Stimulated activated CD4-positive, alpha-beta T cell treated with anti-CD3 and anti-CD28 coated beads, Interleukin-2, amount 100 ng/mL, for 24 hours (primary cell): ENCODE results near the gene ITGB4.

Experiments
- DNase-seq, 2 donors: peaks; one replicate each; pipeline ENCODE4 v3.0.0-alpha.2; 2020

The ITGB4 gene

DNA sequence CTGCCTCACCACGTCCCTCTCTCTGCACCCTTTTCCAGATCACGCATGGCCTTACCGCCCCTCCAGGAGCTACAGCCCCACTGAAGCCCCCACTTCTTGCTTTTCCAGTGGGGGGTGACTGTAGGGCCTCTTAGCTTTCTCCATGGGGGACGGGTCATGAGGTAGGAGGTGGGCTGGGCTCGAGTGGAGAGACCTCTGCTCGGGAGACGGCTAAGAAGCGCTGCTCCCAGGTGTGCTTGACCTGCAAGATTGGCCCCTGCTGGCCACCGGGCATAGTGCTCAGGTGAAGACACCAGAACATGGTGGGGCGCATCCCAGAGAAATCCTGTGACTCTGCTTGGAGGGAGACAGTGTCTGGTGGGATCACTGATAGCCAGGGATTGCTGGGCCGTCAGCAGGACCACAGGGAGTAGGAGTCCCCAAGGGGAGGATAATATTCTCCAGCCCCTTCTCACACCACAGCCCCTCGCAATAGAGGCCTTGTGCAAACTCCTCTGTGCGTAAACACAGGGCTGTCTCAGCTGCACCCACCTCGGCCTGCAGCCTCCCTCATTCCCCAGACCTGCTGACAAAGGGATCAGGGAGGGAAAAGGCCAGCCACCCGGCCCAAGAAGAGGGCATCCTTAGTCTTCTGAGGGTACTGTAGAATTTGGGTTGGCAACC, 52.7 kb downstream of the ITGB4 start:
- no peak for DNase-seq

DNA sequence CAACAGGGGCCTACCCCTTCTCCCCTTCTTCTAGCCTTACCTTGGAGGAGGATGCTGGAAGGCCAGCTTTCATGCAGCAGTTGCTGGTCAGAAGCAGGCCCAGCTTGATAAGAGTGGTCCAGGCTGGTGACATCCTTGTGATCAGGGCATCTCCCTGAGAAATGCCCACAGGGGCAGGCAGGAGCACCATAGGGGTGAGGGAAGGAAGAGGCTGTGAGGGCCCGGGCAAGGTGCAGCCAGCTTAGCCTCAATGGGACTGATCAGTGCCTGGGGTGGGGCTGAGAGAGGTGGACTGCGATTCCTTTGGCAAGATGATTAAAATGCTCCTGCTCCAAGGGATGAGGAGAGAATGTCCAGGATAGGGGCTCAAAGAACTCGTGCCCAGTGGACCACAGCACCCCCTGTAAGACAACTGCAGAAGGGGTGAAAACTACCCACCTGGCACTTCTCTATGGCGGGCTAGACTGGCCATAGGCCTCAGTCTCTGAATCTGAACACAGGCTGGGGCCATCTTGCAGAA, 53.3 kb downstream of the ITGB4 start:
- no peak for DNase-seq

DNA sequence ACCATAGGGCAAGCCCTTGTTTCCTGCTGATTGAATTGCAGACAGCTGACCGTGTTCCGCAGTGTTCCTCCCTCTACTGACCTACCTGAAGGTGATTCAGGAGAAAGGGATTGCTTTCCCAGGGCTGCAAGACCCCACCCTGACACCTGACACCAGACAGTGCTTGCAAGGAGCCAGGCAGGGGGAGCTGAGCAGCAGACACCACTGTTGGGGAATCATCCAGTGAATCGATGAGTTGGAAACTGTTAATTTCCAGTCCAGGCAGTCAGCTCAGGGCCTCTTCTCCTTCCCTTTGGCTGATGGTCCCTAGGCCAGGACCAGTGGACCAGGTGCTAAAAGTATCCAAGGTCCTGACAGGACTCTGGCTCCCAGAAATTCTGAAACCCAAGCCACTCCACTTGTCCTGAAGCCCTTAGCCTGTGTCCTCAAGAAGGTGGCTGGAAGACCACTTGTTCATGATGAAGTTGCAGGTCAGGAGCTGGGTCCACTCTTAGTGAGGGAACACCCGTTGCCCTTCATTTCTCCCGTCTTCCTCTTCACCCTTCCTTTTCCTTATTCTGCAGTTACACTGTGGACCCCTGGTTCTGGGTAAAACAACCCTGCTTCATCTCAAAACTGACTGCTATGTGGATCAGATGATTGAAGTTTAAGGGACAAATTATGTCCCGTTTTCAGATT, 53.9 kb downstream of the ITGB4 start:
- DNase-seq = no peak

DNA sequence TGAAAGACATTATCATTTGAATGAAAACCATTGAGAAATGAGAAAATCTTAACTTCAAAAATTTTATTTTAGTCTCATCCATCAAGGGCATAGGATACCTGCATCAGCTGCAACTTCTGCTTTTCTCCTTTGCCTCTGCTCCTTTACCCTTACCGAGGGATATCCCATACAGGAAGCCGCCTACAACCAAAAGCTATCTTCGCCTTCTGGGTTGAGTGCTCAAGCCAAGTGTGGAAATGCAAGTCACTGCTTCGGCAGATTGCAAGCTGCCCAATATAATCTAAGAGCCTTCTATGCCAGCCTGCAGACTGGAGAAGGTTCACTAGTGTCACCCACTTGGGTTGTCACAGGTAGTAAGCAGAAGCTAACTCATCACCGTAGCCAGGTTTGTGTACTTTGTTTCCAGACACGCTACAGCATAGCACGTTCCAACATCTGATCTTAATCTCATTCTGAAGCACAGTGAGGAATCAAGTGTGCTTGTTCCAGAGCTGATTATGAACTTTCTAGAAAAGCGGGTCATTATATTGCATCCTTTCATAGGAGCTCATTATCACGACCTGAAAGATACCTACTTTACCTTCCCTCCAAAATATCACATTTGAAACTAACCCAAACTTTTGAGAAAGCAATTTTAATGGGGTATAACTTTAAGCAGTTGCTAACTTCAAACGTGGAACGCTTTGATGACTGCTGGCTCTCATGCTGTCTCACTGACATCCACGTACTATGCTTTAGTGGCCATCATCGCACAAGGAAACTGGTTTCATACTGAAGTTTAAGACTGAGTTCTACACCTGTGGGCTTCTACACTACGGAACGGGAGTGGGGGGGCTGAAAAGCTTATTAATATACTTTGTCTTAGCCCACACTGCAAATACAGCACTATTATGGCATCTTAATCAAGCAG, 55.4 kb downstream of the ITGB4 start:
- DNase-seq = no peak

DNA sequence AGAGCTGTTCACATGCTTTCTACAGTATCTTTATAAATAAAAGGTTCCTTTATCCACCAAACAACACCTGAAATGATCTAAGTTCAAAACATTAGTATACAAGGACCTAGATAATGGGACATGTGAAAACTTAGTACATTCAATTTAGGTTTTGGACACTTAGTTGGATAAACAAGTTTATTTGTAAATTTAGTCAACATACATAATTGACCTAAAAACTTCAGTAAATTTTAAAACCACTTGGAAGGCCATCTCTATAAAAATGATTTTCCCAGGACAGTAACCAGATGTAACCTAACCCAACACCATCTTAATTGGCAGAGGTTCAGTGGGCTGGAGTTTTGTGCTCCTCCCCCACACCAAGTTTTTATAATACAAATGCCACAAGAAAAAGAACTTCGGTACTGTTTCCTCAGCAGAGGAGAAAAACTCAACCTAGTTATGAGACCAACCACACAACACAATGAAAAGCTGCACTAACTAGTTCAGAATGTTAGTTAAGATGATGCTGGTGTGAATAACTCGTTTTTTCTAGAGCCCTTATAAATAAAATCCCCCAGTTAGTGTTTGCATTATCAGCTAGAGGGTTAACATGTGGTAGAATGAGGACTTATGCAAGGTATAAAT, 56.1 kb downstream of the ITGB4 start:
- DNase-seq = no peak

DNA sequence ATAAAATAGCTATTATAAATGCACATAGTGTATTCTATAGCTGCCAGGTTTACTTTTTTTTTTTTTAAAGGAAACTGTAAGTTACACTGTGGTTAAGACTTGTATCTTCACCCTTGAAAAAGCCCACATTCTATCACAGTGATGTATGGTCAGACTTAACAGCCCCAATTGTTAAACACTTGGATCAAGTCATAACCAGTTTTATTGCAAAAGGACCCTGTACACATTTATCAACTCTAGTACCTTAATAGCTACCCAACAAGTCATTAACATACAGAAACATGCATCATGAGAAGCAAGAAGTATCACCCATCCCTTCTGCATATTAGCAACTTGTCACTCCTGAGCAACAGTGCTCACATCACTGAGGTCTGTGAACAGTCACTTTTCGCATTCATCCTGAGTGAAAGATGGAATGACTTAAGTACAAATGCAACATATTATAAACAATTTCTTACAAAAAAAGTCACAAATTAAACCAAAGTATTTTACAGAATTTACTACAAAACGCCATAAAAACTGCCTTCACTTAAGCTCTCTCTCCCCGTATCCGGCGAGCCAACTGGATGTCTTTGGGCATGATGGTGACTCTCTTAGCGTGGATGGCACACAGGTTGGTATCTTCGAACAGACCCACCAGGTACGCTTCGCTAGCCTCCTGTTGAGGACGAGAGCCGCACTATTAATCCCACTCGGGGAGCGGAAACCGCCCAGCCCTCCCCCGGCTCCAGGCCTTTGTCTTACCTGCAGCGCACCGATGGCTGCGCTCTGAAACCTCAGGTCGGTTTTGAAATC, 57.0 kb downstream of the ITGB4 start:
- DNase-seq = peak in 1 of 2 donors; percentile 43

DNA sequence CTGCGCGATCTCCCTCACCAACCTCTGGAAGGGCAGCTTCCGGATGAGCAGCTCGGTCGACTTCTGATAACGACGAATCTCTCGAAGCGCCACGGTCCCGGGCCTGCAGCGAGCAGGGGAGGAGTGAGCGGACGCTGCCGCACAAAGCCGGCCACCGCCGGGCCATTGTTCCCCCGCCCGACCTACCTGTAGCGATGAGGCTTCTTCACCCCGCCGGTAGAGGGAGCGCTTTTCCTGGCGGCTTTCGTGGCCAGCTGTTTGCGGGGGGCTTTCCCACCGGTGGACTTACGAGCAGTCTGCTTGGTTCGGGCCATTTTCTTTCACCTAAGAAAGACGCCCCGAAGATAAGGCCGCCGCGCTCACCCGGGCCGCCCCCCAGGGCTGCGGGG, 57.6 kb downstream of the ITGB4 start:
- DNase-seq = peak; percentile 76 to 78

DNA sequence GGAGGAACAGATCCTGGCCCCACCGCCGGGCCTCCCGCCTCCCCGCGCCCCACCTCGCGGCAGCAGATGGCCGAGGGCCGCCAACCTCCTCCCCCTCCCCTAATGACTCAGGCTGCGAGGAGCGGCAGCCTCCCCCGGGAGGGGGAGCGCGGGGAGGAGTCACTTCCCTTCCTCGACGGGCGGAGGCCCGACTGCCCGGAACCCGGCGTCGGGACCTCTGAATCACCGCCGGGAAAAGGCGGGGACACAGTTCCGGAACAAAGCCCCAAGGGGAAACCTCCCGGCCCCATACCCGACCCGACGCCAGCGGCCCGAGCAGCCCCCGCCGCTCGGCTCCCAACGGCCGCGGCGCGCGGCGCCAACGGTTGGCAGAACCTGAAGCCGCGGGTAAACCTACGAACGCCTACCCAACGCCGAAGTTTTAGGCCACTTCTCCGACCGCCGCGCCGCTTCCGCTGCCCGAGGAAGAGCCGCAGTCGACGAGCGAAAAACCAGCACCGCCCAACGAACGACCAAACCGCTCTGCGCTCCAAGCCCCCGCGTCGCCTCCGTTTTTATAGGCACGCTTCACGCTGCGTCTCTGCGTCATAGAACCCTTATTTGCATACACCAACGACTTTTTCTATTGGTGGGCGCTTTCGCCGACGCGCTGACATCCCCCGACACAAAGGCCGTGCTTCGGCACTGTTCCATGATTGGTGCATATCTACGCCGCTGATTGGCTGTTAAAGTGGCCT, 58.2 kb downstream of the ITGB4 start:
- peak; percentile 91 to 92 for DNase-seq

DNA sequence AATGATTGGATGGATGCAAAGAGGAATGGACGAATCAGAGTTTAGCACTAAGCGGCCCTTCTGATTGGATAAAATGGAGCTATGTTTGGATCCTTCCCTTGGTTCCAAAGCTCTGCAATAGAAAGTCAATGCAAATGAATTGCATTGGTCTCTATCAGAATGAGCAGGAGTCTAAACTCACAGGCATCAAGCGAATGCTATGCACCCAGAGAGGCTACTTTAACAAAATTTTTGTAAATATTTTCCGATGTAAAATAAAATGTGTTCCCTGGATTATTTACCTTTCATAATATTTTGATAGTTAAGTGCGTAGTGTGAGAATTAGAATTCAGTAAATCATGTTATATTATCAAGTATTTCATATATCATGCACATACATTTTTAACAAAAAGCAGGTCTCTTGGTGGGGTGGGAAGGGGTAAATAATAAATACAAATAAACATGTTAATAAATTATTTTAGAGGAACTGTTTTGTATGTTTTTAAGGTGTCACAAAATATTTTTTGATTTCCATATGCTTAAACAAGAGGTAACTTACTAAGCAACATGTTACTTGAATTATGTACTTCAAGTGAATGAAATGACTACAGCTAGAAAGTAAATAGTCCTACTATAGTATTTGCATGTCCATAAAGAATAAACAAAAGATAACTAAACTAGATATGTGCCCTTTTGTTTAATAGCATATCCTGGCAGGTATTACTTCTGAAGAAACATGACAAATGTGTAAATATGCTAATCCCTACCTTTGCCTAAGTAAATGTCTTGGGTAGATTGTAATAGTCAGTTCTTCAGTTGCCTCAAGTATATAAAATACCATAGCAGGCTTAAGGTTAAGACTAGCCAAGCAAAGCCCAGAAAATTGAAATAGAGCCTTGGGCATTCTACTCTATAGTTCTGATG, 59.0 kb downstream of the ITGB4 start:
- DNase-seq = no peak

DNA sequence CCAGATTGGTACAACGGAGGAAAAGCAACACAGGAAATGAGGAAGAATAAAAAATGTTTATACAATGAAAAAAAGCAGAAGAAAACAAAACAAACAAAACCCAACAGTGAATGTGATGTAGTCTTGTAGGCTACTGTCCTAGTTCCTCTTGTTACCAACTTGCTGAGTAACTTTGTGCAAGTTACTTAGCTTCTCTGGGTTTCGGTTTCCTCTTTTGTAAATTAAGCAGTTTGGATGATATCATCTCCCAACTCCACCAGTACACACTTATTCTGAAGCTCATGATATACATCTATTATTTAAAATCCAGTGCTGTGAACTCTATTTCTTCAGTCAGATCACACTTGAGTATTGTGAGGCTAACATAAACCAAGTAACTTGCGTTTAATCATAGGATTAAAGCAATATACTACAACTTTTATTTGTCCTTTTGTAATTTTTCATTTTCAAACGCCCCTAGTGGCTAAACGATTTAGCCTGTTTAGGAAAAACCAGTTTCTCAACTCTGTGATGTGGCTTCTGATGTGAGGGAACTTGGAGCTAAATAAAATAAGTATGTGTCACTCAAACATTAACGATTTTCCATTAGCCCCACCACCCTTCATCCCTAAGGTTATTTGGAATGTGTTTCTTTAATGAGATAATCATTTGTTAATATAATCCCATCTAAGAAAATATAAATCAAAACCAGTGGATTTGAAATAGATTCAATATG, 62.0 kb downstream of the ITGB4 start:
- DNase-seq = no peak

DNA sequence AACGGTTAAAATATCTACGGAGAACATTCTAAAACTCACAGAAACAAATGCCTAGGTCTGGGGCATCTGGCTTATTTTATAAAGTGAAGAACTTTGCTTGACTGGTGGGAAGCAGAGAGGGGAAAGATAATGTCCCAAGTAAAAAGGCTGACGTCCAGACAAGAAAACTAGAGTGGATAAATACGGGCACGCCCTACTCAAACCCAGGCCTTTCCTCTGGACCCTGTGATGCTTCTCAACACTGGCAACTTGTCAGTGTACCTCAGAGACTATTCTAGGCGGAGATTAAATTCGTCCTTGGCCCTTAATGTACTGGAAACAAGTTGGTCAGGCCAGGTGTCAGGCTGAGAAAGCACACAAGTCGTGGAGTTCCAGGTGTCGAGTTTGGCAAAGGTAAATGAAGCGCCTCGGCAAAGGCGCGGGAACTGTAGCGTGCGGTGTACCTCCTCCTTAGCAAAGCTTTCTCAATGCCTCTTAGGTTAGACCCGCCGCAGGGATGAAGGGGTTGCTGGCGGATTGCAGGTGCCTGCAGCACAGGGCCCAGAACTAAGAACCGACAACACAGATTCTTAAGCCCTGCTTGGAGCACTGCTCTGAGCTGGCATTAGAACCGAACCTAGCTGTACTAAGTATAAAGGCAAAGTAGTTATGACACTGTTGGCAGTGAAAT, 62.7 kb downstream of the ITGB4 start:
- DNase-seq = peak in 1 of 2 donors; percentile 42

DNA sequence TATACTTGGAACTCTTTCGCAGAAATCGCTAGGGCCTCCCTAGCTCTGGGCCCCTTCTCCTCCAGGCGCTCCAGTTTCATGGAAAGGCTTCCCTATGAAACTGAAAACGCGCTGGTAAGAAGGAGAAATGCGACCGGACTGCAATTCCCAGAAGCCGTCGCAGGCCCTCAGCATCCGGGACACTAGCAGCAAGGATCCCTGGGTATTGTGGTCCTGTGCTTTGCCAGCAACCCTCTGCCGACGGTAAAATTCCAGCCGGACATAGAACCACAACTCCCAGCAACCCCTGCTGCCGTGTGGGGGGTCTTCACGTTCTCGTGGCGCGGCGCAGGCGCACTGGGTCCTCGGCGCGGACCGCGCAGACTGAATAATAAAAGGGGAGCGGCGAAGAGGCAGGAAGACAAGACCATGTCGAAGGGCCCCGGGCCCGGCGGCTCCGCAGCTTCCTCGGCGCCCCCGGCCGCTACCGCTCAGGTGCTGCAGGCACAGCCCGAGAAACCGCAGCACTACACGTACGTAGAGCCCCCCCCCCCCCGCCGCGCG, 63.3 kb downstream of the ITGB4 start, which contains the start of gene UNK:
UNK (plus strand) TSS at position 334 of the 543 bp plus-strand sequence; CDS start at position 409, 75 bp downstream.
- DNase-seq = peak; percentile 90 to 95

DNA sequence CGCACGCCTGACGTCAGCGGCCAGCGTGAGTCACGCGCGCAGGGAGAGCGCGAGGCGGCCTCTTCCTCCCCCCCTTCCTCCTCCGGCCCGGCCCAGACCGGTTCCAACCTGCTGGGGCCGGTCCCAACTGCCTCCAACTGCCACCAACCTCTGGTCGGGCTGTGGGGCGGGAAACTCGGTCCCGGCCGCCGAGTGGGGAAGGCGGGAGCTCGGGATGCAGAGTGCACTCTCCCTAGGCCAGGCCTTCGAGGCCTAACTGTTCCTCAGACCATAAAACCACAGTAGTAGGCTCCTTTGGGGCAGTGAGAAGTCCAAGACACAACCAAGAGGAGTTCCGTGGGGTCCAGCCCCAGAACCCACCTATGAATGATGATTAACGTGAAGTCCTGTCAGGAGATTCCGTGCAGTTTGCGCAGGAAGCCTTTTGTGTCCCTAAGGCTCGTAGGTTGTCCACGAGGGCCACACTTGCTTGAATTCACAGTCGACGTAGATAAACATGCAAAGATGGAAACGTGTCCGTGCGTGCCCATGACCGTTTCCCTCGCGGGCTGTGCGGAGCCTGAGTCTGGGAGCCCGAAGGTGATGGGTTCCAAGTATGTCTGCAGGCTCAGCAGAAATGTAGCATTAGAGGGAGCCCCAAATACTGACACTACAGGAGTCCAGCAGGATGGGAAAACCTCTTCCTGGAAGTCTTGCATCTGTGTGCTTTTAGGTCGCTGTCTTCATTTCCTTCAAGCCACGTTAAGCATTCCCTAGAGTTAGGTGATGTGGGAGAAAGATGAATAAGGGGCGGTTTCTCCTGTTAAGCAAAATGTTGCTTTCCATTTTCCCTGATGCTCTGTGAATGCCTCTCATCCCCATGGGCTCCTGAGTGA, 64.0 kb downstream of the ITGB4 start:
- peak; percentile 87 to 90 for DNase-seq

DNA sequence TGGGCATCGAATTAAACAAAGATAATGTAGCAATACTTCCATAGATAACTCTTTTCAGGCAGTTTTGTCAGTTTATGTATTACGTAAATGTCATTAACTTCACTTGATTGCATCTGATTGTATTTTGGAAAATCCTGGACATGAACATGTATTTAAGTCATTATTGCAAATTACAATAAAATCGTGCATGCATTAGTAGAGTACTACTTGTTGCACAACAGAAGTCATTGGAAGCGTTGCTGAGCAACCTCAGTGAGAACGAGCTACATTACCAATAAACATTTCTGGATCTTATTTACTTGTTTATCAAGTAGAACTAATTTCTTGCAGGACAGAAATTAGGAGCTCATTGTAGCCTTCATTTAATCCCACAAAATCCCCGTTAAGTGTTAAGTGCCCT, 70.0 kb downstream of the ITGB4 start:
- no peak for DNase-seq

DNA sequence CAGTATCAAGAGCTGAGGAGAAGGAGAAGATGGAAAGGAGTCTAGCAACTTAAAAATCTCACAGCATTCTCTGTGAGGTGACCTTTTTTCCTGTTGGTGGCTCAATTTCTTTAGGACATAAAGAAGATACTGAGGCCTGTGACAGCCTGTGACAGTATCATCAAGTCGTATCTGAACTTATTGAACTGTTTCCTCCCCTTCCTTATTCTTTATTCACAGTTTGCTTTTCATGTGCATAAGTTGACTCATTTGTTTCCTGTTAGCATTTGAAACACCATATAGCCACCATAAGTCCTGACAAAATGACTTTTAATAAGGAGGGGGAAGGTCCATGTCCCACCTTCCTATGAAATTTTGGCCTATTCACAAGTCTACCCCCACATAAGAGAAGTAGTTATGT, 72.2 kb downstream of the ITGB4 start:
- no peak for DNase-seq

DNA sequence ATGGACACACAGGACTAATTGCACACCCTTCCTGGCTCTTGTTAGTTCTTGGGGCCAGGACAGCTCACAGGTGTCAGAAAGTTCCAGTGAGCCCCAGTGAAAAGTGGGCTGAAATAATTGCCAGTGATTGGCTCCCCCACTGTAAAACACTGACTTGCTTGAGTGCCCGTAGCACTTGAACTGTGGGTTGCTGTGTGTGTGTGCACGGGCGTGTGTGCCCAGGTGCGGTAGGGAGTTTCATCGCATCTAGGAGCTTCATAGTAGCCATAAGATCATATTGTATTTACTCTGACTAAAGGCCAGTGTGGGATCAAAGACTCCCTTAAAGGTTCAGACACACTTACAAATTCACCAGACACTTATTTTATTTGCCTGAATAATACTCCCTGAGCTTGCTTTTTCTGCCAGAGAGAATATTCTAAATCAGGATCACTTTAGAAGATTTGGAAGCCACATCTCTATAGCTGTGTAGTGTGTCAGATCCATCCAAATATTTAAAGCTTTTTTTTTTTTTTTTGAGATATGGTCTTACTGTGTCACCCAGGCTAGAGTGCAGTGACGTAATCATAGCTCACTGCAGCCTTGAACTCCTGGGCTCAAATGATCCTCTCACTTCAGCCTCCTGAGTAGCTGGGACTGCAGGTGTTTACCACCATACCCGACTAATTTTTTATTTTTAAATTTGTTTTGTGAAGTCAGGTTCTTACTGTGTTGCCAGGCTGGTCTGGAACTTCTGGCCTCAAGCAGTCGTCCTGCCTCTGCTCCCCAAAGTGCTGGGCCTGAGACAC, 74.8 kb downstream of the ITGB4 start:
- no peak for DNase-seq

DNA sequence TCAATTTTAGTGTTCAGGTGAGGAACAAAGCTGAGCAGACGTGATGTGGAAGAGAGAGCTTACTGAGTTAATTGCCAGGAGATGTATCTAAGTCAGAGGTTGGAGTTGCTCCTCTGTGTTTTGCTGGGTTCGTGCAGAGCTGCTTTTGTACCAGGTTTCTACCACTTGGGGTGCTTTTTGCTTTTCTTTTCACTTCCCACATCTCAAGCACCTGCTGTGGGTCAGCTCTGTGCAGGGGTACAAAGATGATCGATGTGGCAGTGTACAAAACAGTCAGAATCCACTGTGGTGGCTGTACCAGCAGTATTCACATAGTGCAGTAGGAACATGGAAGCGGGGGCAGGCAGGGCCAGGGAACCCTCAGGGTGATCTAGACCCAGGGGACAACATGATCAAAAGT, 78.1 kb downstream of the ITGB4 start:
- DNase-seq = no peak
